RWPE2 (cell line): ENCODE data around the gene PEPD.

Experiments
- ATAC-seq: fragments of 200-7000 bp; cut with Tn5 transposase; 3 replicates; pipeline ENCODE4 v1.9.1; 2021; ENCODE audit warnings: low read depth
- DNase-seq: peaks from one replicate; pipeline ENCODE4 v3.0.0-alpha.2; 2020; ENCODE audit warnings: low spot score
- H3K27ac ChIP-seq: fragments of 450-650 bp; 2 replicates; pipeline ENCODE4 v1.5.1; 2017; ENCODE audit warnings: mild to moderate bottlenecking; ENCODE audit not compliant: poor library complexity, severe bottlenecking
- H3K27me3 ChIP-seq: fragments of 250-450 bp; sonication (Bioruptor Pico); 2 replicates; pipeline ENCODE4 v1.5.1; 2021; ENCODE audit warnings: mild to moderate bottlenecking, moderate library complexity; ENCODE audit not compliant: insufficient read depth, poor library complexity, severe bottlenecking
- H3K36me3 ChIP-seq: fragments of 250-450 bp; sonication (Bioruptor Pico); 2 replicates; pipeline ENCODE4 v1.5.1; 2020; ENCODE audit warnings: low read depth, mild to moderate bottlenecking, moderate library complexity
- H3K4me1 ChIP-seq: fragments of 250-450 bp; sonication (Bioruptor Pico); 2 replicates; pipeline ENCODE4 v1.5.1; 2021; ENCODE audit warnings: mild to moderate bottlenecking, moderate library complexity; ENCODE audit not compliant: insufficient read depth, poor library complexity, severe bottlenecking
- H3K4me3 ChIP-seq: fragments of 250-450 bp; sonication (Bioruptor Pico); 2 replicates; pipeline ENCODE4 v1.5.1; 2021; ENCODE audit warnings: mild to moderate bottlenecking, moderate library complexity; ENCODE audit not compliant: severe bottlenecking
- H3K9me3 ChIP-seq: fragments of 250-450 bp; sonication (Bioruptor Pico); 2 replicates; pipeline ENCODE4 v1.5.1; 2021; ENCODE audit warnings: mild to moderate bottlenecking, moderate library complexity; ENCODE audit not compliant: severe bottlenecking
- TF ChIP-seq, protein P1 (sequence below): fragments of 450-650 bp; IDR thresholded peaks from one replicate; pipeline ENCODE4 v1.5.1; 2017; ENCODE audit warnings: mild to moderate bottlenecking, moderate library complexity; ENCODE audit not compliant: poor library complexity, severe bottlenecking

Gene PEPD

DNA sequence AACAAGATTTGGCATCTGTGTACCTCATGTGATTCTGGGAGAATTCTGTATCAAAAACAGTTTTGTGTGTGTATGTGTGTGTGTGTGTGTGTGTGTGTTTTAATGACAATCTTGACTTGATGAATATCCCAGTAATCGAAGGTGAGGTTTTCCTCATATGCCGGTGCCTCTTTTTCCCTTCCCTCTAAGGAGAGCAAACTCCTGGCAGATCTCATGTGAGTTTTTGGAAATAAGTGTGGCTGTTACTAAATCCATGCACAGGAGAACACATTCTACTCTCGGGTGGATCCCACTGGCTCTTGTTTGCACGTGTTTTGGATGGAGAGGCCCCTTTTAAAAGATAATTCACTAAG is 177.0 kb downstream of the PEPD start:
- DNase-seq (no peak), ATAC-seq (no peak)
- Histone ChIP-seq H3K9me3 (no peaks in the 10 kb centered on the region), H3K4me3 (no peak overlapping the region), H3K36me3 (no peaks in the 10 kb centered on the region), H3K4me1 (peaks cover 4% of the 10 kb centered on the region), H3K27ac (no peak overlapping the region), H3K27me3 (no peaks in the 10 kb centered on the region)
- TF ChIP-seq, protein P1, sequence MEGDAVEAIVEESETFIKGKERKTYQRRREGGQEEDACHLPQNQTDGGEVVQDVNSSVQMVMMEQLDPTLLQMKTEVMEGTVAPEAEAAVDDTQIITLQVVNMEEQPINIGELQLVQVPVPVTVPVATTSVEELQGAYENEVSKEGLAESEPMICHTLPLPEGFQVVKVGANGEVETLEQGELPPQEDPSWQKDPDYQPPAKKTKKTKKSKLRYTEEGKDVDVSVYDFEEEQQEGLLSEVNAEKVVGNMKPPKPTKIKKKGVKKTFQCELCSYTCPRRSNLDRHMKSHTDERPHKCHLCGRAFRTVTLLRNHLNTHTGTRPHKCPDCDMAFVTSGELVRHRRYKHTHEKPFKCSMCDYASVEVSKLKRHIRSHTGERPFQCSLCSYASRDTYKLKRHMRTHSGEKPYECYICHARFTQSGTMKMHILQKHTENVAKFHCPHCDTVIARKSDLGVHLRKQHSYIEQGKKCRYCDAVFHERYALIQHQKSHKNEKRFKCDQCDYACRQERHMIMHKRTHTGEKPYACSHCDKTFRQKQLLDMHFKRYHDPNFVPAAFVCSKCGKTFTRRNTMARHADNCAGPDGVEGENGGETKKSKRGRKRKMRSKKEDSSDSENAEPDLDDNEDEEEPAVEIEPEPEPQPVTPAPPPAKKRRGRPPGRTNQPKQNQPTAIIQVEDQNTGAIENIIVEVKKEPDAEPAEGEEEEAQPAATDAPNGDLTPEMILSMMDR = no peak

DNA sequence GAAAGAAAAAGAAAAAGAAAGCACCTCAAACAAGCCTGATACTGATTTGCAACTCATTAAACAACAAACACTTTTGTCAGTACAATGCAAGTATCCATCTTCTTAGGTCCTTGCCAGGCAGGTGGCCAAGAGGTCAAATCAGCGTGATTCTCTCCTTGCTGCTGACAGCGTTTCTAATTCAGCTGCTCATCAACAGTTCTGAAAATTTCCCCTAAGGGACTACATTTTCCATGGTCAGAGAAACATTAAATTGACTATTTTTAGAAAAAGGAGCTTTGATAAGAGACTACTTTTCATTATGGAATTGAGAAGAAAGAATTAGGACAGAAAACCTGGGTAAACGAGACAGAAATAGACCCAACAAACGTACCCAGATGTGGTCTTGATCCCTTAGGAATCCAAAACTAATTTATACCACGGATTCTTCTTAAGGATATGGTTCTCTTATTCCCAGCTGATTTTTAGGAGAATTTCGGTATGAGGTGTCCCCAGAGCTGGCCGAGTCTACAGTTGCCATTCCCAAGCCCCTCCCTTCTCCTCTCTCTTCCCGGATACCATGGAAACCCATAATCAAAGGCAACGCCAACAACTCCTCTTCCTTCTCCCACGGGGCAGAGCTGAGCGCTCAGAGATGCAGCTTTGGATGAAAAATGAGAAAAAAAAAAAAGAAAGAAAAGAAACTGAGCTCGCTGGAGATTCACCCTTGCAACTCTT is 177.6 kb downstream of the PEPD start:
- TF ChIP-seq, protein P1 = no peak
- H3K27ac ChIP-seq = no peak overlapping the region
- H3K4me1 ChIP-seq = peaks cover 9% of the 10 kb centered on the region
- H3K4me3 ChIP-seq = no peak overlapping the region
- H3K36me3 ChIP-seq = no peaks in the 10 kb centered on the region
- ATAC-seq (no peak), DNase-seq (no peak)
- no peaks in the 10 kb centered on the region for H3K9me3 ChIP-seq
- no peaks in the 10 kb centered on the region for H3K27me3 ChIP-seq

DNA sequence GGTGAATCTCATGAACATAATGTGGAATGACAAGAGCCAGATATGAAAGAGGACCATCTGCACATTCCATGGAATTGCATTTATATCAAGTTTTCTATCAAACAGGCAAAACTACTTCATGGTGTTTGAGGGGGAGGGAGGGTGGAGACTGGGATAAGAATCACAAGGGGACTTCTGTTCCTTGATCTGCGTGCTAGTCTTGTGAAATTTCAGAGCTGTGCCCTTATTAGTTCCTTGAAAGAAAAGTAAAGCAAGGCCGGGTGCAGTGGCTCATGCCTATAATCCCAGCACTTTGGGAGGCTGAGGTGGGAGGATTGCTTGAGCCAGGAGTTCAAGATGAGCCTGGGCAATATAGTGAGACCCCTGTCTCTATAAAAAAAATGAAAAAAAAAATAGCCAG is 178.3 kb downstream of the PEPD start:
- H3K4me3 ChIP-seq = no peak overlapping the region
- no peaks in the 10 kb centered on the region for H3K27me3 ChIP-seq
- H3K27ac ChIP-seq = no peak overlapping the region
- H3K9me3 ChIP-seq = no peaks in the 10 kb centered on the region
- TF ChIP-seq, protein P1 = no peak
- DNase-seq (no peak), ATAC-seq (no peak)
- H3K36me3 ChIP-seq = no peaks in the 10 kb centered on the region
- H3K4me1 ChIP-seq = peaks cover 11% of the 10 kb centered on the region

DNA sequence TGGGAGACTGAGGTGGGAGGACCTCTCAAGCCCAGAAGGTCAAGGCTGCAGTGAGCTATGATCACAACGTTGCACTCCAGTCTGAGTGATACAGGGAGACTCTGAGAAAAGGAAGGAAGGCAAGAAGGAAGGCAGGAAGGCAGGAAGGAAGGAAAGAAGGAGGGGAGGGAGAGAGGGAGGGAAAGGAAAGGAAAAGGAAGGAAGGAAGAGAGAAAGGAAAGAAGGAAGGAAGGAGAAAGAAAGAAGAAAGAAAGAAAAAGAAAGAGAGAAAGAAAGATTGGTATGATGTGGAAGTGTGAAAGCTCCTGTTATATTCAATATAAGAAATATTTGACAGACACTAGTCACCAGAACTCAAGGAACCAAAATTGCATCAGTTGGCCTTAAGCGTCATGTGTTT is 180.6 kb downstream of the PEPD start:
- TF ChIP-seq, protein P1 = no peak
- Histone ChIP-seq H3K36me3 (no peaks in the 10 kb centered on the region), H3K27me3 (no peaks in the 10 kb centered on the region), H3K9me3 (no peaks in the 10 kb centered on the region), H3K4me1 (peaks cover 11% of the 10 kb centered on the region), H3K4me3 (no peak overlapping the region), H3K27ac (no peak overlapping the region)
- DNase-seq (no peak), ATAC-seq (no peak)
